AG10803 (cell line): ENCODE measurements around the gene KCNH4.
A peak's percentile ranks its signal among the peaks of the same experiment; 100 is the strongest.
"Not testable (repeated sequence)": the region's sequence is repeated elsewhere in the genome, so short reads cannot be mapped to it uniquely, and the experiment has no call there.

Experiments used
- DNase-seq: peaks from one replicate; pipeline ENCODE4 v3.0.0; 2010; ENCODE audit warnings: low read depth
- H3K4me3 ChIP-seq: 2 replicates; pipeline ENCODE4 v1.5.1; 2011; ENCODE audit warnings: mild to moderate bottlenecking, low read length, control low read depth
- TF ChIP-seq, protein P1 (sequence below): conservative IDR thresholded peaks from 2 replicates; pipeline ENCODE4 v1.5.1; 2011; ENCODE audit warnings: mild to moderate bottlenecking, low read length, control low read depth, inconsistent platforms

The KCNH4 gene

DNA sequence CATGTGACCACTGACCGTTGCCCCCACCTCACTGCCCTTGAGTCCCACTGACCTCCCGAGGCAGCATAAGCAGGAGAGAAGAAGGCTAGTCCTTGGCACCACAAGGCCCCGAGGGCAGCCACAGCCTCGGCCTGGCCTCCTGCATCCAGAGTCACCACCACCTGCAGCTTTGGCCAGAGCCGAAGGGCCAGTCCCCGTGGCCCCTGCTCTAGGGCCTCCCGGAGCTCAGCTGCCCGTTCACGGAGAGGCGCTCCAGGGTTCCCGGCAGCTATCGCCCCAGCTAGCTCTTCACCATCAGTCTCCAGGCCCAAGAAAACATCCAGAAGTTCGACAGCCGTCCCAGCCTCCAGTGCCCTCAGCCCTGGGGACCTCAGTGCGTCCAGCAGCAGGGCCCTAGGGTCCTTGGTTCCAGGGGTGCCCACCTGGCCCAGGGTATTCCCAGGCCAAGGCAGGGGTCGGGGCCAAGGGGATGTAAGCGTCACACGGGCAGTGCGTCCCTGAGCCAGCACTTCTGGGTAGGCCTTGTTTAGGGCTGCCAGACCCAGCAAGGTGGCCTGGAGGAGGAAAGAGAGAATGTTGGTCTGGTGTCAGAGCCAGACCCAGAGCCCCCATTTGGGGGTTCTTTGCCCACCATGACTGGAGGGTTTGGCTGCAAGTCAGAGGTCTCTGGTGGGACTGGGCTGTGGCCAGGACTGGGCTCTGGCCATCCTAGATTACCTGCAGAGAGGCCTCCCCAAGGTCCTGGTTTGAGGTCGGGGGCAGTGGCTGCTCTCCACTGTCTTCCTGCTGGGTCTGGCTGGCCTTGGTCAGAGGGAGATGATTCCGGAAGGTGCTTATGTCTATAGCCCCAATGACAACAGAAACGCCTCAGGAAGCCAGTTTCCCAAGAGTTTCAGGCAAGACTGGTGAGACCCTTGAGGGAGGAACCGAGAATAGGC, 11.5 kb upstream of the KCNH4 start:
- no peak for DNase-seq
- TF ChIP-seq, protein P1, sequence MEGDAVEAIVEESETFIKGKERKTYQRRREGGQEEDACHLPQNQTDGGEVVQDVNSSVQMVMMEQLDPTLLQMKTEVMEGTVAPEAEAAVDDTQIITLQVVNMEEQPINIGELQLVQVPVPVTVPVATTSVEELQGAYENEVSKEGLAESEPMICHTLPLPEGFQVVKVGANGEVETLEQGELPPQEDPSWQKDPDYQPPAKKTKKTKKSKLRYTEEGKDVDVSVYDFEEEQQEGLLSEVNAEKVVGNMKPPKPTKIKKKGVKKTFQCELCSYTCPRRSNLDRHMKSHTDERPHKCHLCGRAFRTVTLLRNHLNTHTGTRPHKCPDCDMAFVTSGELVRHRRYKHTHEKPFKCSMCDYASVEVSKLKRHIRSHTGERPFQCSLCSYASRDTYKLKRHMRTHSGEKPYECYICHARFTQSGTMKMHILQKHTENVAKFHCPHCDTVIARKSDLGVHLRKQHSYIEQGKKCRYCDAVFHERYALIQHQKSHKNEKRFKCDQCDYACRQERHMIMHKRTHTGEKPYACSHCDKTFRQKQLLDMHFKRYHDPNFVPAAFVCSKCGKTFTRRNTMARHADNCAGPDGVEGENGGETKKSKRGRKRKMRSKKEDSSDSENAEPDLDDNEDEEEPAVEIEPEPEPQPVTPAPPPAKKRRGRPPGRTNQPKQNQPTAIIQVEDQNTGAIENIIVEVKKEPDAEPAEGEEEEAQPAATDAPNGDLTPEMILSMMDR: no peak
- no peak overlapping the region for H3K4me3 ChIP-seq

DNA sequence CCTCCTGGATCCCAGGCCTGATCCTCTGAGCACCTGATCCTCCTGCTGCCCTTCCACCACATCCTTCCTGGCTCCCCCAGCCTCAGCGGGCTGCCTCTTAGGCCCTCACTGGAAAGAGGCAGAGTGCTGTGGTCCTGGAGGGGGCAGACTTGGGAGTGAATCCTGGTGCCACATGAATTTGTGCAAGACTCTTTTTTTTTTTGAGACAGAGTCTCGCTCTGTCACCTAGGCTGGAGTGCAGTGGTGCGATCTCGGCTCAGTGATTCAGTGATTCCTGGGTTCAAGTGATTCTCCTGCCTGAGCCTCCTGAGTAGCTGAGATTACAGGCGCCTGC, 10.3 kb upstream of the KCNH4 start:
- no peak overlapping the region for H3K4me3 ChIP-seq
- DNase-seq: no peak
- TF ChIP-seq, protein P1: no peak

DNA sequence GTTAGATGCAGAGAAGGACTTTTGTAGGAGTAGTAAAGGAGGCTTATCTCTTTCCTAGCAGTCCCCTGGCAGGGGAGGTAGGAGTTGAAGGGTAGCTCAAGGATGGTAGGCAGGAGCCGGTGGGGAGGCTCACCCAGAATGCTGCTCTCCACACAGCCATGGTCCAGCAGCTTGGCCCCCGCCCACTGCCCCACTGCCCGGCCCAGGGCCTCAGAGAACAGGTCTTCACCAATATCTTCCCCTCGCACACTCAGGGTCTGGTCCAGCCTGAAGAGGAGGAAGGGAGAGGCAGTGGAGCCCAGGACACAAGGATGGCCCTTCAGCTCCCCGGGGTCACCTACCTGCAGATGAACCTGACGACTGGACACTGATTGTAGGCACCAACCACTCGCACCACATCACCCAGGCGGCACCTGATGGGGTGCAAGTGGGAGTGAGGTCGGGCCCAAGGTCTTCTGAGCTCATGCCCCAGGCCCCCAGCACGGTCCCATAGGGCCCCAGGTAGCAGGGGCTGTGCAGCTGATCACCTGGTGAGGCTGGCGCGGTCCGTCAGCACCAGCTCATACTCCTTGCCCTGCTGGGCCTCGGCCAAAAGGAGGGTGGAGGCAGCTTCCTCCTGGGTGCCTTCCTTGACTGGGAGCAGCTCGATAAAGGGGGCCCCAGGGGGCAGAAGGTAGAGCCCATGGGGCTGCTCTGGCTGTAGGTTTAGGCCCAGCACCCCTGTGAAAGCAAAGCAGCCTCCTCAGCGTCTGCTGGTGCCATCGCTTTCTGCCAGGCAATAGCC, 9.7 kb upstream of the KCNH4 start:
- TF ChIP-seq, protein P1: no peak
- H3K4me3 ChIP-seq: no peak overlapping the region
- DNase-seq: no peak

DNA sequence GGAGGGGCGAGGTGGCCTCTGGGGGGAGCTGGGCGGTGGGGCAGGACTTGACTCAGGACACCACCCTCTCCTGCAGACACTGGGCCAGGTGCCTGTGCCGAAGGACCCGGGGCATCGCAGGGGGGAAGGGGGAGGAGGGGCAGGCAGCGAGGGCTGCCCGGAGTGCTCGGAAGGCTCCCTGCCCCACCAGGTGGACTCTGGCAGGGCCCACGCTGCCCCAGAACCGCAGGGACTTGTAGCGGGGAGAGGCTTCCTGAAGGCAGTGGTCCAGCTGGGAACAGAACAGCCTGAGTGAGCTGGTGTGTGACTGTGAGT, 8.7 kb upstream of the KCNH4 start:
- TF ChIP-seq, protein P1: no peak
- no peak overlapping the region for H3K4me3 ChIP-seq
- no peak for DNase-seq

DNA sequence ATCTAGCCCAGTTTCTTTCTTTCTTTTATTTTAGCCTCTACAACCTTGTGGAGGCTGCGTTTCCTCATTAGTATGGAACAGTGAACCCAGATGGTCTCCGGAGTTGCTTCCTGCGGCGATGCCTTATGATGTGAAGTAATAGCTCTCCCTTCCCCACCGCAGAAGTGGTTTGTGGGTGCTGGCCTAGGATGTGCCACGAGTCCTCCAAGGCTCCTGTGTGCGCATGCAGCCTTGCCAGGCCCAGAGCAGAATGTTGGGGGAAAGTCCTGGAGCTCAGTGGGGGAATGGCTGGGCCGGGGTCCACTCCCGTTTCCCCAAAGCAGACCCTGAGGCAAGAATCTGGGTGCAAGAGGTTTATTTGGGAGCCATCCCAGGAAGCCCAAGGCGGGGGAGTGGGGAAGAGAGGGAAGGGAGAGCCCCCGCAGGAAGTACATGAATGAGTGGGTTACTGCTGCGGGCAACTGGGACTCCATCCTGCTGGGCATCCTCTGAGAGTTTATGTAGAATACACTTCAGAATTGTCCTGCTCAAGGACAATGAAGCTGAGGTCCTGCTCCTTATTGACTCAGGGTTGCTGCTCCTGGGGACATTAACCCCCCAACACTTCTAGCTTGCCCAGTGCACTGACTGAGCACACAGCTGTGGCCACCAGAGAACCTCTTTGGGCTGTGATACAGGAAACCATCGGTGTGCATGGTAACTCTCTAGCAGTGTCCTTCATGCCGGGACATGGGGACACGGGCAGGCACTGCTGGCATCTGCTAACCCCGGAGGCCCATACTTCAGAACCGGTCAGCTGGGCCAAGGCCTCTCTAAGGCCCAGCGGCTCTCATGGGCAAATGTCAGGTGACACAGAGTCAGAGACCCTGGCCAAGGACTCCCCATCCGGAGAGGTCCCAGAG, 8.1 kb upstream of the KCNH4 start:
- peak; percentile 12 for DNase-seq
- no peak overlapping the region for H3K4me3 ChIP-seq
- TF ChIP-seq, protein P1: no peak

DNA sequence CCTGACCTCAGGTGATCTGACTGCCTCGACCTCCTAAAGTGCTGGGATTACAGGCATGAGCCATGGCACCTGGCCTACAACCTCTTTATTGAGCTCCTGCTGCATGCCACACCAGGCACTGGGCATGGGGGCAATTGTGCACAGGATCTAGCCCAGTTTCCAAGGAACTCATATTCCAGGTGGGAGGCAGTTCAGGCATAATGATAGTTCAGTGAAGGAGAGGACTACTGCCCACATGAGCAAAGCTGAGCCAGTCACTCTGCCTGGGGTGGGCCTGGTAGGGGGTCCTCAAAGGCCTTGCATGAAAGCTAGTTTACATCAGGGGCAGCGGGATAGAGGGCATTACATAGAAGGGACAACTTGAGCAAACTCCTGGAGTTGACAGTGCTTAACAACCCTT, 6.9 kb upstream of the KCNH4 start:
- no peak for DNase-seq
- TF ChIP-seq, protein P1: no peak
- H3K4me3 ChIP-seq: no peak overlapping the region

DNA sequence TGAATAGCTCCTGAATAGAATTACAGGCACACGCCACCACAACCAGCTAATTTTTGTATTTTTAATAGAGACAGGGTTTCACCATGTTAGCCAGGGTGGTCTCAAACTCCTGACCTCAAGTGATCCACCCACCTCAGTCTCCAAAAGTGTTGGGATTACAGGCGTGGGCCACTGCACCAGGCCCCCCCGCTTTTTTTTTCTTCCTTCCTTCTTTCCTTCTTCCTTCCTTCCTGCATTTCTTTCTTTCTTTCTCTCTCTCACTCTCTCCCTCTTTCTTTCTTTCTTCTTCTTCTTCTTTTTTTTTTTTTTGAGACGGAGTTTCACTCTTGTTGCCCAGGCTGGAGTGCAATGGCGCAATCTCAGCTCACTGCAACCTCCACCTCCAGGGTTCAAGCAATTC, 5.2 kb upstream of the KCNH4 start:
- not testable (repeated sequence) for H3K4me3 ChIP-seq, DNase-seq
